GM23248 (cell line): Measurements from ENCODE around the gene ZNF142. TPM values are rescaled to one million over a fixed set of nuclear protein-coding genes. Genes with fewer than 3 reads are reported as not detected.

ENCODE experiments used
- DNase-seq: peaks from one replicate; pipeline ENCODE4 v3.0.0-alpha.2; 2015
- H2AFZ ChIP-seq: fragments of 200-600 bp; sonication (generic); 2 replicates; pipeline ENCODE4 v1.6.1; 2016; ENCODE audit warnings: antibody characterized with exemption
- H3F3A ChIP-seq: fragments of 200-600 bp; sonication (generic); 2 replicates; pipeline ENCODE4 v1.6.1; 2016; ENCODE audit warnings: mild to moderate bottlenecking, antibody characterized with exemption, mixed run types; ENCODE audit not compliant: insufficient read depth
- H3K27ac ChIP-seq: fragments of 200-600 bp; sonication (generic); 2 replicates; pipeline ENCODE4 v1.5.1; 2016; ENCODE audit warnings: mild to moderate bottlenecking
- H3K27me3 ChIP-seq: fragments of 200-600 bp; sonication (generic); replicated peaks from 2 replicates; pipeline ENCODE4 v1.6.1; 2016; ENCODE audit warnings: mild to moderate bottlenecking; ENCODE audit not compliant: insufficient read depth
- H3K36me3 ChIP-seq: fragments of 200-600 bp; sonication (generic); 2 replicates; pipeline ENCODE4 v1.6.1; 2016; ENCODE audit warnings: low read depth, mild to moderate bottlenecking
- H3K4me1 ChIP-seq: fragments of 200-600 bp; sonication (generic); 2 replicates; pipeline ENCODE4 v1.6.1; 2016; ENCODE audit warnings: mild to moderate bottlenecking; ENCODE audit not compliant: insufficient read depth
- H3K4me2 ChIP-seq: fragments of 200-600 bp; sonication (generic); one replicate; pipeline ENCODE4 v1.6.1; 2016; ENCODE audit warnings: mild to moderate bottlenecking; ENCODE audit not compliant: unreplicated experiment
- H3K4me3 ChIP-seq: fragments of 200-600 bp; sonication (generic); 2 replicates; pipeline ENCODE4 v1.5.1; 2016; ENCODE audit warnings: mild to moderate bottlenecking
- H3K79me2 ChIP-seq: fragments of 200-600 bp; sonication (generic); 2 replicates; pipeline ENCODE4 v1.6.1; 2016; ENCODE audit warnings: mild to moderate bottlenecking; ENCODE audit not compliant: insufficient read depth
- H3K9ac ChIP-seq: fragments of 200-600 bp; sonication (generic); 2 replicates; pipeline ENCODE4 v1.6.1; 2016; ENCODE audit warnings: mild to moderate bottlenecking
- H3K9me2 ChIP-seq: fragments of 200-600 bp; sonication (generic); 2 replicates; pipeline ENCODE4 v1.6.1; 2016; ENCODE audit warnings: mixed run types, mild to moderate bottlenecking, moderate library complexity; ENCODE audit not compliant: insufficient read depth
- H3K9me3 ChIP-seq: fragments of 200-600 bp; sonication (generic); one replicate; pipeline ENCODE4 v1.6.1; 2017; ENCODE audit warnings: low read depth
- H4K20me1 ChIP-seq: fragments of 200-600 bp; sonication (generic); 2 replicates; pipeline ENCODE4 v1.6.0; 2016; ENCODE audit not compliant: insufficient read depth
- EZH2 ChIP-seq: fragments of 200-600 bp; sonication (generic); IDR thresholded peaks from 2 replicates; pipeline ENCODE4 v1.6.1; 2018; ENCODE audit warnings: antibody characterized with exemption, mild to moderate bottlenecking; ENCODE audit not compliant: insufficient read depth, poor library complexity, severe bottlenecking
- EZH2phosphoT487 ChIP-seq: fragments of 200-600 bp; sonication (generic); IDR thresholded peaks from 2 replicates; pipeline ENCODE4 v1.6.1; 2018; ENCODE audit warnings: antibody characterized with exemption, moderate library complexity, mild to moderate bottlenecking, low read depth; ENCODE audit not compliant: insufficient read depth
- WGBS, 2 experiments: methylation state at CpG; one replicate each; pipeline ENCODE4 v1.1.6; 2015 to 2017; ENCODE audit warnings: low lambda C conversion rate in 2 of 2, low coverage in 1 of 2; ENCODE audit errors: missing lambda C conversion rate in 2 of 2; 5-methylcytosine and 5-hydroxymethylcytosine counted together
- in situ Hi-C: fragments of 300-500 bp; cut with MboI; formaldehyde crosslinking; loops from 2 replicates; pipeline ENCODE4 v1.15.0; 2020
- polyA plus RNA-seq: library from polyadenylated mRNA; unstranded; fragments of >200 nt; fragmentation: Nextera tagmentation; extraction: Ambion mirVana; gene quantifications from 2 replicates; pipeline ENCODE4 v1.2.1, GENCODE V29; 2016
- total RNA-seq: library from RNA; depleted of rRNA; stranded (reverse); fragments of >200 nt; shearing (Covaris generic); gene quantifications from 2 replicates; pipeline ENCODE4 v1.2.3, GENCODE V29; 2014

ZNF142 gene
- total and polyA plus RNA-seq, 2 experiments from 2014 or later = 8.5 to 11.5 TPM

DNA sequence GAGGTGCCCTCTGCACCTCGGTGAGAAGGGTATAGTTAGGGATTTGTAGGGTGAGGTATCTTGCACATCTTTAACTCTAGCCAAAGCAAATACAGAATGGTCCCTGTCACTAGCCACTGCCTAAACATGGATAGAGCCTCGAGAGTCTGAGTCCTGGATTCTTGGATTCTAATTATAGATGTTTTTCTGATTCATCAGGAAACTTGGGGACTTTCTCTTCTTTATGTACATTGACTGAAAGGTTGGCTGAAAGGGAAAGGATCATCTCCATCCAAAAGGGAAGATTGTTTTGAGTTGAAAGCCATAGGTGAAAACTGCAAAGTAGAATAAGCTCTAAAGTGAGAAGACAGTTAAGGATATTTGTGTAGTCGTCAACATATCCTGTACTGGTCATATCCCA lies 20.6 kb upstream of the ZNF142 start:
- no peaks in the 10 kb centered on the region for H3K9me2 ChIP-seq
- WGBS, 2 experiments = 78% methylated on average over 3 of the region's 3 CpGs
- H3K4me2 ChIP-seq = no peak overlapping the region
- no peak overlapping the region for H3K27ac ChIP-seq
- no peak for TF ChIP-seq EZH2phosphoT487
- no peak for TF ChIP-seq EZH2
- H3K4me1 ChIP-seq = no peaks in the 10 kb centered on the region
- no peak overlapping the region for H3K4me3 ChIP-seq
- H3K79me2 ChIP-seq = no peaks in the 10 kb centered on the region
- H3F3A ChIP-seq = no peaks in the 10 kb centered on the region
- H2AFZ ChIP-seq = no peak overlapping the region
- H3K9me3 ChIP-seq = no peaks in the 10 kb centered on the region
- no peaks in the 10 kb centered on the region for H3K27me3 ChIP-seq
- H3K9ac ChIP-seq = no peak overlapping the region
- in situ Hi-C loops = no loop called here
- H4K20me1 ChIP-seq = no peaks in the 10 kb centered on the region
- peaks cover 13% of the 10 kb centered on the region; the same call in 1 of the 2 replicates for H3K36me3 ChIP-seq
- no peak for DNase-seq

DNA sequence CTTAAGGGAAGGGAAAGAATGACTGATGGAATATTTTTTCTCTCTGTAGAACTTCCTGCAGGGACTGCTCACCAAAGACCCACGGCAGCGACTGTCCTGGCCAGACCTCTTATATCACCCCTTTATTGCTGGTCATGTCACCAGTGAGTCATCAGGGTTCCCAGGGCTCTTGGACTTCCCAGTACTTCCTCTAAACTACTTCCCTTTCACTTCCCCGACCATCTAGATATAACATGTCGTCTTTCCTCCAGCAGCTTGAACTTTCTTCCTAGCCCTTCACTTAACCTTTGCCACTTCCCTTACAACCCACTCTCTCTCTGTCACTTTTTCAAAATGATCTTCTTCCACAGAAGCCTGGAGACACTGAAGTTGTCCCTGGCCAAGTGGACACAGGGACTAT lies 19.7 kb upstream of the ZNF142 start:
- Histone ChIP-seq H4K20me1 (no peaks in the 10 kb centered on the region), H3K4me1 (no peaks in the 10 kb centered on the region), H3K9me3 (no peaks in the 10 kb centered on the region), H3K4me2 (no peak overlapping the region), H2AFZ (no peak overlapping the region), H3K27ac (no peak overlapping the region), H3K9ac (no peak overlapping the region), H3K27me3 (no peaks in the 10 kb centered on the region), H3K4me3 (no peak overlapping the region), H3F3A (no peaks in the 10 kb centered on the region), H3K36me3 (peaks cover 13% of the 10 kb centered on the region; the same call in 1 of the 2 replicates), H3K79me2 (no peaks in the 10 kb centered on the region), H3K9me2 (no peaks in the 10 kb centered on the region)
- DNase-seq = peak; percentile 54
- no peak for TF ChIP-seq EZH2phosphoT487
- no peak for TF ChIP-seq EZH2
- WGBS, 2 experiments = 61 to 65% methylated on average over 4 of the region's 4 CpGs
- in situ Hi-C loops = no loop called here

DNA sequence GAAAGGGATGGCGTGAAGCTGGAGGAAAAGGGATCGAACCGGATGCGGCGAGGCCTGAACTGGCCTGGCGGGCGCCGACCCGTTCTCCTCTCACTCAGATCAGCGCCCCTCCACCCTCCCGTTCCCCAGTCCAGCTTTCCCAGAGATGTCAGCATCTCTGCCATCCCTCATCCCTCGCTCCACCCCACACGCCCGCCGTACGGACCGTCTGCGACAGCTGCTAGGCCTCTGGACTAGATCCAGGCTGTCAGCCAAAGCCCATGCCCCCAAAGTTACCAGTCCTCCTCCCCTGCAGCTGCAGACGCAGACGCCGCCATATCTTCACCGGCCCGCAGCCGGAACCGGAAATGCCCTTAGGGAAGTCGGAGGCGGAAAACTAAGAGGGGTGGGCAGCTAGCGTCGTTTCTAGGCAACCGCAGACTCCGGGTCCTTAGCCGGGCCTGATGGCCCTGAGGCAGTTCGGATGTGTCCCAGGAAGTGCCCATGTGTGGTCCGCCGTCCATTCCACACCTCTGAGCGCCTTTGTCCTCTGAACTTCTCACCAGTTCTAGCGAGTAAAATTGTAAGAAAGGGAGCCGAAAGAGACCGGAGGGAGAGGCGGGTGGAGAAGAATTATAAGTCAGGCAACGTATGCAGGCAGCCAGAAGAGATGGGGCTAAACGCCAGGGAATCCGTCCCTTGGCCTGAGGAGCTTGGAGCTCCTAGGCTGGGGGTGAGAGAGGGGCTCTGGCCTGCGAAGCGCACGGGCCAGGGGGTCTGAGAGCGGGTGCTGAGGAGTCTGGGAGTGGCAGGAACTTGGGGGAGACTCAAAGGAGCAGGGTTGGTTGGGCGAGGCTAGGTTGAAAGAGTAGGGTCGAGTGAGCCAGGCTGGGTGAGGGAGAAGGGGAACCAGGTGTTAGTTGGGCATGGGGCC lies 12.5 kb upstream of the ZNF142 start, which contains the start of the genes RNF25 and STK36:
Gene RNF25, minus strand, starts transcription at position 349 of the 913 bp plus-strand sequence. Its CDS starts 32 bp downstream, at position 317.
Gene STK36, plus strand, starts transcription at position 433 of the 913 bp plus-strand sequence. CDS start 744 bp downstream, outside the sequence.
- 0 to 1% methylated on average over 48 to 49 of the region's 49 CpGs for WGBS, 2 experiments
- Histone ChIP-seq H3K9me2 (no peaks in the 10 kb centered on the region), H3K27me3 (no peaks in the 10 kb centered on the region), H3K4me3 (peak within 1 kb of the TSS; percentile 92), H3K4me1 (peaks cover 8% of the 10 kb centered on the region), H3K4me2 (peak within 1 kb of the TSS; percentile 84), H2AFZ (peak within 1 kb of the TSS; percentile 91), H3K79me2 (peaks cover 57% of the 10 kb centered on the region), H3K9me3 (no peaks in the 10 kb centered on the region), H3K27ac (peak within 1 kb of the TSS; percentile 81), H3F3A (peaks cover 15% of the 10 kb centered on the region), H4K20me1 (0 out of 2 replicates have a peak, but pooled peaks cover 5% of the 10 kb centered on the region), H3K36me3 (peaks cover 8% of the 10 kb centered on the region), H3K9ac (peak within 1 kb of the TSS; percentile 87)
- DNase-seq = peak; percentile 96
- in situ Hi-C loops = no loop called here
- TF ChIP-seq EZH2 (no peak), EZH2phosphoT487 (no peak)

DNA sequence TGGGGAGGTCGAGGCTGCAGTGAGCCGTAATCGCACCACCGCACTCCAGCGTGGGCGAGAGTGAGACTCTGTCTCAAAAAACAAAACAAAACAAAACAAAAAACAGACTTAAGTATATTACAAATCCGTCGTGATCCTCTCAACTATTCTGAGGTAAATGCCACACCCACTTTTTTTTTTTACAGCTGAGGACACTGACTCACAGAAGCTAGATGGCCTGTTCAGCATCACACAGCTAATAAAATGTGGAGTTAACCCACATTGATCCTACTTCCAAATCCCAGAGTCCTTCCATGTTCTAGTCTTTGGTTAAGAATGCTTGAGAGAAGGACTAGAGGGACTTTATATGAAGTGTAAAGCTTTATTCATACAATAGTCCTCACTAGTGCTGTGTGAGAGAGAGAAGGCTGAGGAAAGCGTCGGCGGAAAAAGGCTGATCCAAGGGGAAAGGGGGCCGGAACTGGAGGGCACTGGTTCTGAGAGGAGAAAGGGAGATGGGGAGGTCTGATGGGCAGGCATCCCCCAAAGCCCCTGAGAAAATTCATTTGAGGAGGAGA lies 11.8 kb upstream of the ZNF142 start:
- no peak for TF ChIP-seq EZH2phosphoT487
- TF ChIP-seq EZH2 = no peak
- Histone ChIP-seq H3K79me2 (peaks cover 57% of the 10 kb centered on the region), H3K4me3 (peak overlapping the region; percentile 92), H2AFZ (peak overlapping the region; percentile 91), H3K4me2 (peak overlapping the region; percentile 84), H3K9me3 (no peaks in the 10 kb centered on the region), H3K4me1 (peaks cover 8% of the 10 kb centered on the region), H3F3A (peaks cover 15% of the 10 kb centered on the region), H3K27ac (peak overlapping the region; percentile 81), H3K9ac (peak overlapping the region; percentile 87), H4K20me1 (0 out of 2 replicates have a peak, but pooled peaks cover 5% of the 10 kb centered on the region), H3K36me3 (peaks cover 15% of the 10 kb centered on the region), H3K9me2 (no peaks in the 10 kb centered on the region), H3K27me3 (no peaks in the 10 kb centered on the region)
- in situ Hi-C loops = no loop called here
- WGBS, 2 experiments = 38 to 40% methylated on average over 12 of the region's 12 CpGs
- peak; percentile 75 for DNase-seq
